Measurements from ENCODE around the gene ANTKMT.

- TF ChIP-seq CTCF (IDR thresholded peaks at IDR 0.05; ENCODE audit: poor library complexity), result no peak
- no peak for TF ChIP-seq EZH2 (IDR thresholded peaks at IDR 0.05; ENCODE audit: borderline replicate concordance)
These were observed 27.2 kb upstream of the ANTKMT start for GRCh38 chr16:693766-694165.
